HG03060 (cell line): ENCODE data around the gene PPP1R9B.

Experiments used
- ATAC-seq: cut with Tn5 transposase; IDR thresholded peaks from one replicate; pipeline ENCODE4 v1.9.1; 2021; ENCODE audit warnings: low read depth, moderate number of reproducible peaks; ENCODE audit not compliant: unreplicated experiment

Gene PPP1R9B

GRCh38 chr17:50174444-50174843, 24.0 kb upstream of the PPP1R9B start:
- no peak for ATAC-seq

- no peak for ATAC-seq
Observed at GRCh38 chr17:50173335-50173941, 23.0 kb upstream of the PPP1R9B start.

- ATAC-seq = no peak
Observed at GRCh38 chr17:50172936-50173334, 22.5 kb upstream of the PPP1R9B start.

DNA sequence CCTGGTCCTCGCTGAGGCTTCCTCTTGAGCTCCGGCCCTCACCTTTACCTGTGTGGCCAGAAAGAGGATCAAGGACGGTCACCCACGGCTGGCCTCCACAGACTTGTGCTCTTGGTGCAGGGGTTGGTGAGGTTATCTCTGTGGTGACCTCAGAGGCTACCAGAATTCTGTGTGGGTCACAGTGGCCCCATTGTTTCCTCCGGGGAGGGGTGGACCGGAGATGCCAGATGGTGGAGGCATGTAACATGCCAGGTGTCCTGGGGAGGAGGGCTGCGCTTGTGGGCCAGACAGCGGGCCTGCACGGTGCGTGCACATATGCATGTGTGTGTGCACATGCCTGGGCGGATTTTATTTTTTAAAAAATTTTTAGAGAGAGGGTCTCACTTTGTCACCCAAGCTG, 21.7 kb upstream of the PPP1R9B start:
- ATAC-seq = no peak

DNA sequence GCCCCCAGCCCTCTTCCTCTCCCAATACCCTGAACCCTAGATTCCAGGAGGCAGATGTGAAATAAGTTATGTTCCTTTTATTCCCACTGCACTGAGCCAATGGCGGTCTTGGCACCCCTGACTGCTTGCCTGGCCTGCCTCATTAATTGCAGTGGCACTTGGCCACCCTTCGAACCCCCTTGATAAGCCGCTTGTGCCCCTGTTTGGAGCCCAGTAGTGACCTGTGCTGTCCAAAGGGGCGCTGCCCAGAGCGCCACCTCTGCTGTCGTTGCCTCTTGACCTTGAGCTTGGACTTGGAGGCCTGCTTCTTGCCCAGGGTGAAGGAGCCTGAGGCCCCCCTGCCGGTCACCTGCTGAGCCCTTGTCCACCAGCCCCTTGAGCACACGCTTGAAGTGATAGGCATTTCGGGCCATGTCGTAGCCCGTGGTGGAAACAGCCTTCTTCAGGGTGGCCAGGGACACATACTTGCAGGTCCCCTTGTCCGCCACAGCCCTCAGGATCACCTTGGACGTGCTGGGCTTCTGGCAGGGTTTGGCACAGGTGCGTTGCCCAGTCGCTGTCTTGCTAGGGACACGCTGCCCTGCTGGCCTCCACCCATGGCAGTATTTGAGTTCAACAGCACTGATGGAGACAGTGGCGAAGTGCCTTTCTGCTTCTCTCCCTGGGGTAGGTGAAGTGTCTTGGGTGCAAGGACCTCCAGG, 21.0 kb upstream of the PPP1R9B start:
- no peak for ATAC-seq

DNA sequence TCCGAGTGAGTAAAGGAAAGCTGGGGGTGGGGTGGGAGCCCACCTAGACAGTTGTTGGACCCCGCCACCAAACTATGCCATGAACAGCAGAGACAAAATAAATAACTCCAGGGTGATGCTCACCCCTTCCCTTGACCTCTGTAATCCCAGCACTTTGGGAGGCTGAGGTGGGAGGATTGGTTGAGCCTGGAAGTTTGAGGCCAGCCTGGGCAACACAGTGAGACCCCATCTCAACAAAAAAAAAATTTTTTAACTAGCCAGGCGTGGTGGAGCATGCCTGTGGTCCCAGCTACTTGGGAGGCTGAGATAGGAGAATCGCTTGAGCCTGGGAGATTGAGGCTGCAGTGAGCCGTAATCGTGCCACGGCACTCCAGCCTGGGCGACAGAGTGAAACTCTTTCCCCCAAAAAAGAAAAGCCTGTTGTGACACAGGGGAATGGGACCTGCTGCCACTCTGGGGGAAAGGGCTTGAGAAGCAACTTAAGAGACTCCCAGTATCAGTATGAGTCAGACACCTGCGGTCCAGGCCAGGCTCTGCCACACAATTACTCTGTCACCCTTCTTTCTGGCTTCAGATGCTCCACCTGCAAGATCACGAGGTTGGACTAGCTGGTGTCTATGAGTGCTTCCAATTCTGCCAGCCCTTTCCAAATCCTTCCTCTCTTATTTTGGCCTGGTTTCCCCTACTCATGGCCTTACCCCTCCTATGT, 20.3 kb upstream of the PPP1R9B start:
- peak; percentile 73 for ATAC-seq

DNA sequence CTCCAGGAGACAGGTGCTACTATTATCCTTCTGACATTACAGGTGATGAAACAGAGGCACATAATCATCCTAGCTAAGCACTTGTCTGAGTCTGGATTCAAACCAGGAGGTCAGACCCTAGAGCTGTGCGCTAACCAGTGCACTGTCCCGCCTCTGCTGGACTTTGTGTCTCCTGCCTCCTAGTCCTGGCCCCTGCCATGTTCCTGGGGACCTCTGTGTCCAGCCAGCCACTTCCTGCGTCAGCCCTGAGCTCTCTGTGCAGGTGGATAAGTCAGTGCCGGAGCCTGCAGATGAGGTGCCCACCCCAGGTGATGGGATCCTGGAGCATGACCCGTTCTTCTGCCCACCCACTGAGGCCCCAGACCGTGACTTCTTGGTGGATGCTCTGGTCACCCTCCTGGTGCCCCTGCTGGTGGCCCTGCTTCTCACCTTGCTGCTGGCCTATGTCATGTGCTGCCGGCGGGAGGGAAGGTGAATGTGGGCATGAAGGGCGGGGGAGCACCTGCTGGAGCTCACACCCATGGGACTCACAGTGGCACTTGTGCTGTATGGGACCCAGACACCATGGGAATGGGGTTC, 19.5 kb upstream of the PPP1R9B start:
- ATAC-seq = no peak

DNA sequence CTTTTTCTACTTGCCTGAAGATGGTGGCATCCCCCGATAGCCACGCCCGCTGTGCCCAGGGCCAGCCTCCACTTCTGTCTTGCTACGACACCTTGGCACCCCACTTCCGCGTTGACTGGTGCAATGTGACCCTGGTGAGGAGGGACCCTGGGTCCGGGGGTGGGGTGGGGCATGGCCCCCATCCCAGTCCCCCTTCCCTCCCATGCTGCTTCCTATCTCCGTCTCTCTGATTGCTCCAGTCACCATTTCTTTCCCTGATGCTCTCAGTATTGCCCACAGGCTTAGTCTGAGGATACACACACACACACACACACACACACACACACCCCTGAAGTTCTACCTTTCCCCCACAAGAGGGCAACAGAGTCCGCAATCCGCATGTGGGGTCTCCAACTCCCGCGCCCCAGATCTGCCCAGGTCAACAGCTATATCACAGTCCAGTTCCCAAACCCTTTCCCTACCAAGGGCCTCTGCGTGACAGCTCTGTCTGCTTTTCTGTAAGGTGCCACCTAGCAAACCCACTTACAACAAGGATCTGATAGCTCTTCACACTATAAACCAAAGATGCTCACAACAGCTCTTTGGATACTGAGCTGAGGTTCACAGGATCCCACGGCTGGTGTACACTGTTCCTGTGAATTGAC, 18.8 kb upstream of the PPP1R9B start:
- ATAC-seq = no peak

GRCh38 chr17:50168319-50168718, 17.8 kb upstream of the PPP1R9B start:
- ATAC-seq = no peak

GRCh38 chr17:50167371-50167770, 16.9 kb upstream of the PPP1R9B start:
- ATAC-seq = no peak

- ATAC-seq = no peak
Observed at GRCh38 chr17:50166518-50167181, 16.2 kb upstream of the PPP1R9B start.

GRCh38 chr17:50165867-50166517, 15.5 kb upstream of the PPP1R9B start, which contains the start of gene SGCA:
TSS of gene SGCA (plus strand) at chr17:50166005. CDS start at chr17:50166041, 36 bp downstream.
- no peak for ATAC-seq

DNA sequence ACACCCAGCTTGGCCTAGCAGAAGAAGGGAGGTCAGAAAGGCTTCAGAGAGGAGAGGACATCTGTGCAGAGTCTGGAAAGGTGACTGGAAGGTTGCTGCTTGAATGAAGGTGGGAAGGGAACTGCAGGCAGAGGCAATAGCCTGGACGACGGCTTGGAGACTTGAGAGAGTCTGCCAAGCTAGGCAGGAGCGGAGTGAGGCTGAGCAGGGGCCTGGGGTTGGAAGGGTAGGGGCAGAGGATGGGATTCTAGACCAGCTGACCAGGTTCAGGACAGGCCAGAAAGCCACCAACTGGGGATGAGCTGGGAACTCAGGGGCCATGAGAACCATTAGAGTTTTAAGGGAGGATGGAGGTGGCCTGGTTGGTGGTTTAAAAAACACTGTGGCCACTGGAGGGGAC, 15.0 kb upstream of the PPP1R9B start:
- ATAC-seq = no peak

DNA sequence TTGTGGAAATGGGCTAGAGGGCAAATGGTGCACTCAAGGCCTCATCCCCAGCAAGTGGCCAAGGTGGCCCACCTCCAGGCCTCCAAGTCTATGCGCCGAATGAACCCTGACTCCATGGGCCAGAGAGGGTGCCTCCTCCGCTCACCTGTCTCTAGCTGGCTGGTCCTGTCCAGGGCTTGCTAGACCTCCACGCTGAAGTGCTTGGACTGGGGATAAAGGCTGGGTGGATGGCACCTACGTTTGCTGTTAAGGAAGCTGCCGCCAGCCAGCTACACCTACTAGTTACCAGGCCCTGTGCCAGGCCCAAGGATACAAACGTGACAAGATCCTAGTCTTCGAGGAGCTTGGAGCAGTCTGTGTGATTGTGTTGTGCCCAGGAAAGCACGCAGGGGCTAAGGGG, 14.6 kb upstream of the PPP1R9B start:
- ATAC-seq = no peak

- ATAC-seq = no peak
Observed at GRCh38 chr17:50164697-50164988, 14.2 kb upstream of the PPP1R9B start.

DNA sequence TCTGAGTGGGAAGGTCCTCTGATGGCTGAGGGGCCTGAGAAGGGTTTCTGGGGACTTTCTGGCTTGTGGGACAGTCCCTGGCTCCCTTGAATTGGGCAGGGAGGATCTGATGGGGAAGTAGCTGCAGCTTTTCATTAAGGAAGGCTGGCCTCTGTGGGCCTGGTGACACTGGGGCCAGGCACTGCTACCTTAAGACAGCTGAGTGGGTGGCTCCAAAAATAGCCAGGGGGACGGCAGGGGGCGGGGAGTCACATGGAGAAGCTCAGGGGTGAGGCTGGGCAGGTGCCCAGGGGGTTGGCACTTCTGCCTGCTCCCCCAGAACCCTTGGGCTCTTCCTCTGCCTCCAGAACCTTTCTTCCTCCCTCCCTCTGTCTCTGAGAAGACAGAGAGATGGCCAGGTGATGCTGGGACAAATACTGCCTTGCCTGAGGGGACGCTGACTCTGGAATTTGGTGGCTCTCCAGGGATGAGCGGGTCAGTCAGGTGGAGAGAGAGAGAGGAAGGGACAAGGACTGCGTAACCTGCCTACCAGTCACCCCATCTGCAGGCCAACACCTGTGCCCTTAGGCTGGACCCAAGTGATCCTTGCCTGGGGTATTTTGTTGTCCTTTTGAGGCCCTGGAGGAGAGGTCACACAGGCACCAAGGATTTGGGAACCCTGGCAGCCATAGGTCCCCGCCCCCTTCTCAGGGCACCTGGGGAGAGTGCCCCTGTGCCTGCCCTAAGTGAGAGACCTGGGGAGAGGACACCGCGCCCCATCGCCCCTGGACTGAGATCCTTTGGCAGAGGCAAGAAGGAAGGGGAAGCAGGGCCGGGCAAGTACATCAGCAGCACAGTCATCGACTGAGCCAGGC, 13.6 kb upstream of the PPP1R9B start:
- ATAC-seq = no peak

DNA sequence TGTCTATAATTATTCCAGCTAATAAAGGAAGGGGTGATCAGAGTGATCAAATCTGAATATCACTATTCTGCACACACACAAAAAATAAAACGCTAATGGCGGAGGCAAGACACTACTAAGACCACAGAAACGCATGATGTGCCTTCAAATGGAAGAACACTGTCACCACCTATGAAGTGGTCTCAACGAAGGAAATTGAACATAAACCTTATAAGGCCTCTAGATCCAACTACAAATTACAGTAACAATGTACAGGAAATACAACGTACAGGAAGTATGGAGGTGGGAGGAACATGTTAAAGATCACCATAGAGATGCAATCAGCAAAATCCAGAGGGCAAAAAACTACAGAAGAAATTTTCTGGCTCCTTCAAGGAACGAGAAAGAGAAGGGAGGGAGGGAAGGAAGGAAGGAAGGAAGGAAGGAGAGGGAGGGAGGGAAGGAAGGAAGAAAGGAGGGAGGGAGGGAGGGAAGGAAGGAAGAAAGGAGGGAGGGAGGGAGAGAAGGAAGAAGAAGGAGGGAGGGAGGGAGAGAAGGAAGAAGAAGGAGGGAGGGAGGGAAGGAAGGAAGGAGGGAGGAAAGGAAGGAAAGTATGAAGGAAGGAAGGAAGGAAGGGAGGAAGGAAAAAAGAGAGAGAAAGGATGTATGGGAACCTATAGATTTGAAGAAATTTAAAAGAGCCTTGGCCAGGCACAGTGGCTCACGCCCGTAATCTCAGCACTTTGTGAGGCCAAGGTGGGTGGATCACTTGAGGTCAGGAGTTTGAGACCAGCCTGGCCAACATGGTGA, 12.2 kb upstream of the PPP1R9B start:
- ATAC-seq = no peak

DNA sequence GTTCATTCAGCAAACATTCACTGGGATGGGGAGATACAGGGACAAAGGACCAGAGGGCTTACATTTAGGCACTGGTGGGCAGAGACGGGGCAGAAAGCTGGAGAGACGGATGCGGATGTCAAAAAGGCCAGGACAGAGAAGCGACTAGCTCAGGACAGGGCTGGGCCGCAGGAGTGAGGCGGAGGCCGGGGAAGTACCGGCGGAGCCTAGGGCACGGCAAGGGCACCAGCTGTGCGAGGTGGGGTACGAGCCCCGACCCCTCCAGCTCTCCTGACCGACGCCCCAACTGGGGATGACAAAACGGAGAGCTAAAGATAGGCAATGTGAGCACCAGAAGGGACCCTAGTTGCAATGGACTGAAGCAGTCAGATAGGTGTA, 11.4 kb upstream of the PPP1R9B start:
- ATAC-seq = no peak
